ES-I3 (cell line): ENCODE measurements around the gene SLC4A5.

ENCODE experiments used
- H3K36me3 ChIP-seq: 2 replicates; pipeline ENCODE4 v1.6.1; 2013; ENCODE audit warnings: mild to moderate bottlenecking, low read length, control low read depth, moderate library complexity; ENCODE audit not compliant: insufficient read depth
- H3K4me1 ChIP-seq: 2 replicates; pipeline ENCODE4 v1.6.1; 2013; ENCODE audit warnings: mild to moderate bottlenecking, control low read depth, low read length; ENCODE audit not compliant: insufficient read depth
- H3K9ac ChIP-seq: 2 replicates; pipeline ENCODE4 v1.6.1; 2013; ENCODE audit warnings: low read depth, mild to moderate bottlenecking, low read length, moderate library complexity
- H3K9me3 ChIP-seq: 2 replicates; pipeline ENCODE4 v1.6.1; 2013; ENCODE audit warnings: mild to moderate bottlenecking, low read length, moderate library complexity; ENCODE audit not compliant: control insufficient read depth, insufficient read depth

The SLC4A5 gene

GRCh38 chr2:74291886-74292621 lies 51.2 kb downstream of the SLC4A5 start:
- Histone ChIP-seq H3K36me3 (no peaks in the 10 kb centered on the region), H3K9me3 (no peaks in the 10 kb centered on the region), H3K4me1 (peaks cover 6% of the 10 kb centered on the region; the same call in 1 of the 2 replicates), H3K9ac (no peak overlapping the region)

- Histone ChIP-seq H3K9me3 (no peaks in the 10 kb centered on the region), H3K9ac (no peak overlapping the region), H3K4me1 (peaks cover 6% of the 10 kb centered on the region; the same call in 1 of the 2 replicates)
Observed at GRCh38 chr2:74291218-74291544, 52.0 kb downstream of the SLC4A5 start.

GRCh38 chr2:74290466-74291217 lies 52.6 kb downstream of the SLC4A5 start:
- H3K9ac ChIP-seq: no peak overlapping the region
- H3K4me1 ChIP-seq: peaks cover 6% of the 10 kb centered on the region; the same call in 1 of the 2 replicates
- H3K9me3 ChIP-seq: no peaks in the 10 kb centered on the region
- H3K36me3 ChIP-seq: no peaks in the 10 kb centered on the region

More at GRCh38 chr2:74291218-74291544, 52.0 kb downstream of the SLC4A5 start:
- H3K36me3 ChIP-seq: no peaks in the 10 kb centered on the region

GRCh38 chr2:74290066-74290465 lies 53.1 kb downstream of the SLC4A5 start:
- no peaks in the 10 kb centered on the region for H3K36me3 ChIP-seq
- no peaks in the 10 kb centered on the region for H3K9me3 ChIP-seq
- peaks cover 6% of the 10 kb centered on the region; the same call in 1 of the 2 replicates for H3K4me1 ChIP-seq
- no peak overlapping the region for H3K9ac ChIP-seq

GRCh38 chr2:74286725-74287124 lies 56.5 kb downstream of the SLC4A5 start:
- H3K9me3 ChIP-seq: no peaks in the 10 kb centered on the region
- H3K4me1 ChIP-seq: 0 out of 2 replicates have a peak, but pooled peaks cover 3% of the 10 kb centered on the region
- H3K36me3 ChIP-seq: no peaks in the 10 kb centered on the region
- no peak overlapping the region for H3K9ac ChIP-seq

GRCh38 chr2:74281141-74281975 lies 61.9 kb downstream of the SLC4A5 start:
- no peaks in the 10 kb centered on the region for H3K4me1 ChIP-seq
- no peak overlapping the region for H3K9ac ChIP-seq
- H3K9me3 ChIP-seq: no peaks in the 10 kb centered on the region
- no peaks in the 10 kb centered on the region for H3K36me3 ChIP-seq

GRCh38 chr2:74278694-74279093 lies 64.5 kb downstream of the SLC4A5 start:
- Histone ChIP-seq H3K4me1 (no peaks in the 10 kb centered on the region), H3K9ac (no peak overlapping the region), H3K9me3 (no peaks in the 10 kb centered on the region), H3K36me3 (no peaks in the 10 kb centered on the region)

GRCh38 chr2:74278176-74278575 lies 65.0 kb downstream of the SLC4A5 start:
- no peaks in the 10 kb centered on the region for H3K9me3 ChIP-seq
- H3K4me1 ChIP-seq: no peaks in the 10 kb centered on the region
- H3K9ac ChIP-seq: no peak overlapping the region
- H3K36me3 ChIP-seq: no peaks in the 10 kb centered on the region

- Histone ChIP-seq H3K9ac (no peak overlapping the region), H3K9me3 (no peaks in the 10 kb centered on the region), H3K4me1 (no peaks in the 10 kb centered on the region), H3K36me3 (no peaks in the 10 kb centered on the region)
Observed at GRCh38 chr2:74275228-74275627, 68.0 kb downstream of the SLC4A5 start.

- H3K9ac ChIP-seq: no peak overlapping the region
- no peaks in the 10 kb centered on the region for H3K4me1 ChIP-seq
- no peaks in the 10 kb centered on the region for H3K36me3 ChIP-seq
- no peaks in the 10 kb centered on the region for H3K9me3 ChIP-seq
Observed at GRCh38 chr2:74269667-74270066, 73.5 kb downstream of the SLC4A5 start.

GRCh38 chr2:74267068-74267467 lies 76.1 kb downstream of the SLC4A5 start:
- Histone ChIP-seq H3K9me3 (no peaks in the 10 kb centered on the region), H3K4me1 (no peaks in the 10 kb centered on the region), H3K9ac (no peak overlapping the region), H3K36me3 (no peaks in the 10 kb centered on the region)

GRCh38 chr2:74264281-74264680 lies 78.9 kb downstream of the SLC4A5 start:
- no peaks in the 10 kb centered on the region for H3K9me3 ChIP-seq
- no peak overlapping the region for H3K9ac ChIP-seq
- no peaks in the 10 kb centered on the region for H3K36me3 ChIP-seq
- H3K4me1 ChIP-seq: peaks cover 4% of the 10 kb centered on the region; the same call in 1 of the 2 replicates

GRCh38 chr2:74262681-74263080 lies 80.5 kb downstream of the SLC4A5 start:
- H3K9ac ChIP-seq: no peak overlapping the region
- peaks cover 4% of the 10 kb centered on the region; the same call in 1 of the 2 replicates for H3K4me1 ChIP-seq
- H3K36me3 ChIP-seq: no peaks in the 10 kb centered on the region
- no peaks in the 10 kb centered on the region for H3K9me3 ChIP-seq

GRCh38 chr2:74261204-74261864 lies 81.9 kb downstream of the SLC4A5 start:
- Histone ChIP-seq H3K9ac (no peak overlapping the region), H3K9me3 (no peaks in the 10 kb centered on the region), H3K4me1 (peaks cover 4% of the 10 kb centered on the region; the same call in 1 of the 2 replicates), H3K36me3 (no peaks in the 10 kb centered on the region)
